A549 treated with Hydrocortisone at 1 μM for 4 hours (cell line): ENCODE measurements around the gene CTU2. TPM values are rescaled to one million over a fixed set of nuclear protein-coding genes. Genes with fewer than 3 reads are reported as not detected.

Source experiments
- total RNA-seq: library from RNA; stranded (reverse); fragments of 200-300 nt; extraction: Qiagen RNA extraction; gene quantifications from 5 replicates; pipeline ENCODE4 v1.2.3, GENCODE V29; 2022

CTU2 gene
- total RNA-seq: 27.6 to 32.5 TPM (median 32.0 TPM) in 5 replicates

GRCh38 chr16:88706229-88706964 lies at the start of gene CTU2, which contains the start of gene RNF166:
CTU2 (plus strand) TSS chr16:88706503; CDS start chr16:88706531, 28 bp downstream.
RNF166 (minus strand) TSS chr16:88706408; CDS start chr16:88706325, 83 bp downstream.

GRCh38 chr16:88662843-88663606 lies 43.3 kb upstream of the CTU2 start, which contains the start of gene MVD:
MVD (minus strand) TSS chr16:88663091; CDS start chr16:88663080, 11 bp downstream.

GRCh38 chr16:88686439-88687253 lies 19.7 kb upstream of the CTU2 start, which contains the start of gene SNAI3:
SNAI3 (minus strand) TSS chr16:88686507; CDS start chr16:88686406, 101 bp downstream.

Other genes starting within 250 kb of the CTU2 start
- 45.0 to 57.7 TPM (median 47.4 TPM) in 5 replicates for gene ZC3H18, start 136.1 kb upstream of the CTU2 start, total RNA-seq
- gene IL17C, start 67.9 kb upstream of the CTU2 start, total RNA-seq: not detected in 5 replicates
- 232 to 308 TPM (median 278 TPM) in 5 replicates for gene CYBA, start 55.5 kb upstream of the CTU2 start, total RNA-seq
- gene MVD, start 43.4 kb upstream of the CTU2 start, total RNA-seq: 17.5 to 22.5 TPM (median 20.5 TPM) in 5 replicates
- 0.06 to 0.24 TPM (median 0.10 TPM) in 5 replicates for gene SNAI3, start 20.0 kb upstream of the CTU2 start, total RNA-seq
- 13.7 to 19.1 TPM (median 17.5 TPM) in 5 replicates for gene RNF166, start 95 bp upstream of the CTU2 start, total RNA-seq
- gene PIEZO1, start 78.7 kb downstream of the CTU2 start, total RNA-seq: 112 to 144 TPM (median 132 TPM) in 5 replicates
- 27.4 to 32.2 TPM (median 30.6 TPM) in 5 replicates for gene CDT1, start 97.3 kb downstream of the CTU2 start, total RNA-seq
- gene APRT, start 105.4 kb downstream of the CTU2 start, total RNA-seq: 261 to 448 TPM (median 400 TPM) in 5 replicates
- 40.1 to 48.1 TPM (median 47.0 TPM) in 5 replicates for gene GALNS, start 150.4 kb downstream of the CTU2 start, total RNA-seq
- 97.1 to 126 TPM (median 103 TPM) in 5 replicates for gene TRAPPC2L, start 150.6 kb downstream of the CTU2 start, total RNA-seq
- gene PABPN1L, start 160.2 kb downstream of the CTU2 start, total RNA-seq: not detected in 5 replicates